ENCODE results near the gene GPN1.
"Not testable (repeated sequence)": the region's sequence is repeated elsewhere in the genome, so short reads cannot be mapped to it uniquely, and the experiment has no call there.

The GPN1 gene

DNA sequence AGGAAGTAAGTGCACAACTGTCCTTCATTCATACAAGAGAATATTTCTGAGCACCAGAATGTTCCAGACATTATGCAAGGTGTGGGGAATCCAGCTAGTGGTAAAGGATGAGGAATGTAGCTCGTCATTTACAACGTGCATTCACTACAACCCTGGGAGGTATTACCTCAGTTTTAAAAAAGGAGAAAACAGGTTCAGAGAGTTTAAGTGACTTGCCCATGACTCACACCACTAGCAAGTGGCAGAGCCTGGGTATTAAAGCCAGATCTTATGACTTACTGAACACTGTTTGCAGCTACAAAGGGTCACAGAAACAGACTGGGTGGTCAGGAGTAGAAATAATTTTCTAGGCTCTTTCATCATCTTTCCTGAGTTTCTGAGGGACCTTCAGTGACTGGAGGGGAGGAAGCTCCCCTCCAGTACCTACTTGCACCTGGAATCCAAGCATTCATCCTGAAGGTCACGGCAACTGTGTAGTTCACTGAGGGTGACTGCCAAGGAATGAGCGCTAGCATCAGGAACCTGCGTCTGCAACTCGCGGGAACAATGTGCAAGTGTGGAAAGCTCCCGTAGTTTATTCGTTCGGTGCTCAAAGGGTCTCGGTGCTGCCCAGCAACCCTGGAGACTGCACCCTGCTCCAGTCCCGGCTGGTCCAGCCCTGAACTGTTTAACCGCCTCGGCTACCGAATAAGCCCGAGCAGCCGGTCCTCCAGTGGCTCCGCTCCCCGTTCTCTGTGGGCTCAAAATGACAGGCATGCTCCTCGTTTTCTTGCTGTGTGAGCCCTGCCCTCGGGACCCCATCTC is 685 bp upstream of the GPN1 start:
- no peak for DNase-seq (ENCODE audit: low read depth)

DNA sequence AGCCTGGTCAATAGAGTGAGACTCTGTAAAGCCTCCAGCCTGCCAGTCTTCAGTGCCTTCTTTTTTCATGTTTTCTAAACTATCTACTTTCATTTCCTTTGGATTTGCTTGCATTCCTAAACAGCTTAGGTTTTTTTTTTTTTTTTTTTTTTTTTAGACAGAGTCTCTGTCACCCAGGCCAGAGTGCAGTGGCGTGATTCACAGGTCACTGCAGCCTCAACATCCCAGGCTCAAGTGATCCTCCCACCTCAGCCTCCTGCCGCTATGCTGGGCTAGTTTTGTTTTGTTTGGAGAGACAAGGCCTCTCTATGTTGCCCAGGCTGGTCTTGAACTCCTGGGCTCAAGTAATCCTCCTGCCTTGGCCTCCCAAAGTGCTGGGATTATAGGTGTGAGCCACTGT is 1.4 kb downstream of the GPN1 start:
- not testable (repeated sequence) for DNase-seq (ENCODE audit: low read depth)

DNA sequence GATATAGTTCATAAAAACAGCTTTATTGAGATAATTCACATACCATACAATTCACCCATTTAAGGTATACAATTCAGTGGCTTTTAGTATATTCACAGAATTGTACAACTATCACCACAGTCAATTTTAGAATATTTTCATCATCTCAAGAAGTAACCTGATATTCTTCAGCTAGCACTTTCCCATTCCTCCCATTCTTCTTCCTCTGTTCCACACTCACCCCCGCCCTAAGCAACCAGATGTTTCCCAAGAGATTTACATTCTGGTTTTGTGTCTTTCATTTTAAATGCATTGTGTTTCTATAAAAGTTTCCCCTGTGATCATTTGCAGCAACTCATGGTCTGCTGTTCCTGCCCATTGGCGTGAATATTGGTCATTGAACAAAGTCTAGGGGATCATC is 5.4 kb downstream of the GPN1 start:
- DNase-seq (ENCODE audit: low read depth): no peak

DNA sequence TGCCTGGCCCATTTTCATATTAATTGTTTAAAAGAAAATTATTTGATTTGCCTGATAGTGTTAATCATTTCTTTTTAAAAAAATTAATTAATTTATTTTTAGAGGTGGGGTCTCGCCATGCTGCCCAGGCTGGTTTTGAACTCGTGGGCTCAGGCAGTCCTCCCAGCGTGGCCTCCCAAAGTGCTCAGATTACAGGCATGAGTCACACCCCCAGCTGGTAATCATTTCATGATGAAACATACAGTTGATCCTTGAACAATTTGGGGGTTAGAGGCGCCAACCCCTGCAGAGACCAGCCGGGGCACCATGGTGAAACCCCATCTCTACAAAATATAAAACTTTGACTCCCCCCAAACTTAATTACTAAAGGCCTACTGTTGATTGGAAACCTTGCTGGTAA is 7.9 kb downstream of the GPN1 start:
- no peak for DNase-seq (ENCODE audit: low read depth)

DNA sequence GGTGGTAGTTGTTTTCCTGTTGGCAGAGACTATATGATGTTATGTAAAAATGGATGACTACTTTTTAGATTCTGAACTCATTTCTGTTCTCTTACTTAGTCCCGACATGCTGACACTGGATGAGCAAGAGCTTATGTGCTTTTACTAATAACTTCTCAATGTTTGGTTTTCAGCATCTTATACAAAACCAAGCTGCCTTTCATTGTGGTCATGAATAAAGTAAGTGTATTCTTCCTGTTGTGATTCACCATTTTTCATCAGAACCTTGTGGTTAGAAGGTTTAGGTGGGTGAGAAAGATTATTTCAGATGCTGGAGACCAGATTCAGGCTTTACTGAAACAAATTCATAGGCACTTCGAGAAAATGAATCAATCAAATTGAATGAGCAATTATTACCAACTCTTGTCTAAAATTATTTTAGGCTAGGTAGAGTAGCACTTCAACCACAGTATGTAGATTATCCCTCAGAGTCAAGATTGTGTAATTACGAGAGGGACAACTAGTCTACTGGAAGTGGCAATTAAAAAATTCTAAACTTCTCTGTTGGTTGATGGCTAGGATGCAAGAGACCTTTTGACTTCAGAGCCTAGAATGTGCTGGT is 9.3 kb downstream of the GPN1 start:
- DNase-seq (ENCODE audit: low read depth): no peak

DNA sequence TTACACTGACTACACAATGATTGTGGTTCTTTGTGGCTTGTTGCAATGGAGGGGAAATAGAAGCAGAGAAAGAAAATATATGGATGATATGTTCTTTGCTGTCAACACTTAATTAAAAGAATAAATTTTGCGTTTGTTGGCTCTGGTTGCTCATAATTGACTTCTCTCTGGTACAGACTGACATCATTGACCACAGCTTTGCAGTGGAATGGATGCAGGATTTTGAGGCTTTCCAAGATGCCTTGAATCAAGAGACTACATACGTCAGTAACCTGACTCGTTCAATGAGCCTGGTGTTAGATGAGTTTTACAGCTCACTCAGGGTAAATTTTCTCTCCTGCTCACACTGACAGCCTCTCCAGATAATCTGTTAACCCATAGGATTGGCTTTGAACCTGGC is 9.9 kb downstream of the GPN1 start:
- no peak for DNase-seq (ENCODE audit: low read depth)

DNA sequence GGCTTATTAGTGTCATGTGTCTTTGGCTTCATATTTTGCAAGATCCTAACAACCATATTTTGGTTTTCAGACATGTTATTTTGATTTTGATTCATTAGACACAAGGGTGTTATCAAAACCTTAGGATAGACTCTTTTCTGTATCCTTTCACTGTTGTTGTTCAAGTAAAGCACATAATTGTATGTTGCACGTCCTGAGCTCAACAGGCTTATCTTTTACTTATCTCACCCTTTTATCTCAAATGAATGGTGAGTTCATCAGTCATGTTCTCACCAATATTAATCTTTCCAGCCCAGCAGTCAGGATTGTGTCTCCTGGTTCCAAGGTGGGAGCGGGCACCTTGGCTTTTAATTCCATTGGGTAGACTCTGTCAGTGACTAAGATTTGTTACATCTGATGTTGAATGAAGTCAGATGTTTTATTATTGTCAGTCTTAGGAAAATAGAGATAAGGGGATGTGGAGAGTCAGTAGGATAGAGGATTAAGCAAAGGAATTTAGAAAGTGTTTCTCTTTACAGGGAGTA is 11.9 kb downstream of the GPN1 start:
- DNase-seq (ENCODE audit: low read depth): no peak

DNA sequence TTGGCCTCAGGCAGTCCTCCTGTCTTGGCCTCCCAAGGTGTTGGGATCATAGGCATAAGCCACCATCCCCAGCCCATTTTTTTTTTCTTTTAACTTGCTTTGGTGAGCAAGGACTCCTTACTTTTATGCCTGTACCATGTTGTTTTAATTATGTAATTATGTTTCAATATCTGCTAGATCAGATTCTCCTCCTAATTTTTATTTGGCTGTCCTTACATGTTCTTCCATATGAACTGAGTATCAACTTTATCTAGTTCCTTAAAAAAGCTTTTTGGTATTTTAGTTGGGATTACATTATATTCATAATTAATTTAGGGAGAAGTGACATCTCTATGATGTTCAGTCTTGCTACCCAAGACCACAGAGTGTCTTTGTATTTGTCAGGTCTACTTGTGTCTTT is 16.3 kb downstream of the GPN1 start:
- no peak for DNase-seq (ENCODE audit: low read depth)

DNA sequence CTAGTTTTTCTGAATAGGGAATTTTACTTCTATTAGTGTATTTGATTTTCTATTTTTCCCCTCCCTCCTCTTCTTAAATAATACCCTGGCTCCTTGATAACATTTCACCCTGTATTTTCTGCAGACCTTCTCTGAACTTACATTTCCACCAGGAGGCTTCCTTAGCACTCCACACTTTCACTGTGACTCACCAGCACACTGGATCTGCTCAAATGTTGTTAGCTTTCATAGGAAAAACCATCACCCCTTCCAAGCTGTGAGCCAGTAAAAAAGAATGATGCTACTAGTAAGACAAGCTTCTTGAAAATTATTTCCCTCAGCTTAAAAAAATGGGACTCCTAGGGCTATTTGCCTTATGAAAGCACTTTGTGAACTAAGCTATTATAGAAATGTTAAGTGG is 18.4 kb downstream of the GPN1 start:
- no peak for DNase-seq (ENCODE audit: low read depth)

DNA sequence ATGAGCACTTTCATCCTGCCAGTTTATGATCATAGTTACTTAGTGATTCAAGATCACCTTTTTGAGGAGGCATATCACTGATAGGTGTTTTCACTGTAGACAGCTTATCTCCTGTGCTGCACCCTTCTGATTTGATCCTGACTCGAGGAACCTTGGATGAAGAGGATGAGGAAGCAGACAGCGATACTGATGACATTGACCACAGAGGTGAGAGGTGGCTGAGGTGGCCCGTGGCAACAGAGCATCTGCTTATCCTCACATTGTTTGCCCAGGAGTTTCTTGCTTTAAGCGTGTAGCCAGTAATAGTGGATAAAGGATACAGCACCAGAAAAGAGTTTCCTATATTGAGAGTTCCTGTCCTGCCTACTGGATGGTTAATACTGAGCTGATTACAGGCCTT is 18.9 kb downstream of the GPN1 start:
- DNase-seq (ENCODE audit: low read depth): no peak

DNA sequence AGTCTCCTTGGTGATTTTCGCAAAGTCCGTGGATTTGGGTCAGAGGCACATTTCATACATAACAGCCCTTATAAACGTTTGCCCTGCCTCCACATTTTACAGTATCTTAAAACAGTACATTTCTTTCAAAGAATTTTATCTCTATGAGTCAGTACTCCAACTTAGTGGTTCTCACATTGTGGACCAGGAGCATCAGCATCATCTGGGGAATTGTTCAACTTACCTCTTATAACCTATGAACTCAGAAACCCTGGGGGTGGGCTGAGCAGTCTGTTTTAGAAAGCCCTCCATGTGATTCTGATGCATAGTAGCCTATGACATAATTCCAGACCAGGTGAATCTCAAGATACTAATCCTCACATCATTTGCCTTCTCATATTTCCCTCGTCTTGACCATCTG is 22.2 kb downstream of the GPN1 start:
- DNase-seq (ENCODE audit: low read depth): no peak

DNA sequence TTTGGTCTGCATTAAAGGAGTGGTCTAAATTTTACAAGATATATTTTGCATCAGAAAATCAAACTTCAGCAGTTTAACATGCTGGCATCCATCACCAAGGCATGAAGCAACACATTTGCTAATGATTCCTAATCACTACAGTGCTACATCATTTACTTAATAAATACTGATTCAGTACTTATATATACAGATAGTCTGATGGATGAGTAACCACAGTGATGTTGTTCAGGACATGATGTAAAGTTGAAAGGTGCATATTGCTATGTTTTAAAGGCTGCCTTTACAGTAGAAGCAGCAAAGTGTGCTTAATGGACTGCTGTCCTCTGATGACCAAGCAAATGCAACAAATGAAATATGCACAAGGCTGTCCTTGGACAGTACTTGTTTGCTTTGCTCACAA is 23.5 kb downstream of the GPN1 start:
- DNase-seq (ENCODE audit: low read depth): no peak

DNA sequence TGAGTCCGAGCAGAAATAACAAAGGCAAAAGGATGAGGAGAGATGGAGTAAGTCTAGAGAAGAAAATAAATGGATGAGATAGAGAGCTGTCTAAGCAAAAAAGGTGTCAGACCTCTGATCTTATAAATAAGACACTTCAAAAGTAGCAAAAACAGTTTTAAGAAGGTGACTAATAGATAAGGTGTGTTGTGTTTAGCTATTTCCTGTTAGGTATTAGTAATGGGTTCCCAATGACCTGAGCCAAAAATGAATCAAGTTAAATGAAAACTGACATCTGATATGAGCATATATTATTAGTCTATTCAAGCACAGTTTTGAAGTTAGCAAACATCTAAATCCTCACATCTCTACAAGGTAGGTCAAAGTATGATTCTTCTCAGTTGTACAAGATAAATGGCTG is 23.9 kb downstream of the GPN1 start:
- DNase-seq (ENCODE audit: low read depth): no peak

DNA sequence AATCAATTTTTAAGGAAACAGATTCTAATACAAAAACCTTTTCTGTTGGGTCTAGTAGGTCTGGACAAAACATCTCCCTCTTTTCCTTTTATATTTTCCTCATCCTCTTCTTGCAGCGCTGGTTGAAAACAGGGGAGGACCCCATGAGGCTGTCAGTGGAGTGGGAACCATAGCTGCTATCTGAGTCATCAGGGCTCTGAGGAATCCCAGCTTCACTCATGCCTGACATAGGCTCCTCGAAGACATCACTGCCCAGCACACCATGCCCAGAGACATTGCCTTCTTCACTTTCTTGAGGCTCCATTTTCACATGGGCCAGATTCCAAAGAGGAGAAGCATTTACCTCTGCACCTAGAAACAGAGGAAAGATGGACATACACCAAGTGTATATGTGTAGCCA is 24.5 kb downstream of the GPN1 start:
- DNase-seq (ENCODE audit: low read depth): no peak

DNA sequence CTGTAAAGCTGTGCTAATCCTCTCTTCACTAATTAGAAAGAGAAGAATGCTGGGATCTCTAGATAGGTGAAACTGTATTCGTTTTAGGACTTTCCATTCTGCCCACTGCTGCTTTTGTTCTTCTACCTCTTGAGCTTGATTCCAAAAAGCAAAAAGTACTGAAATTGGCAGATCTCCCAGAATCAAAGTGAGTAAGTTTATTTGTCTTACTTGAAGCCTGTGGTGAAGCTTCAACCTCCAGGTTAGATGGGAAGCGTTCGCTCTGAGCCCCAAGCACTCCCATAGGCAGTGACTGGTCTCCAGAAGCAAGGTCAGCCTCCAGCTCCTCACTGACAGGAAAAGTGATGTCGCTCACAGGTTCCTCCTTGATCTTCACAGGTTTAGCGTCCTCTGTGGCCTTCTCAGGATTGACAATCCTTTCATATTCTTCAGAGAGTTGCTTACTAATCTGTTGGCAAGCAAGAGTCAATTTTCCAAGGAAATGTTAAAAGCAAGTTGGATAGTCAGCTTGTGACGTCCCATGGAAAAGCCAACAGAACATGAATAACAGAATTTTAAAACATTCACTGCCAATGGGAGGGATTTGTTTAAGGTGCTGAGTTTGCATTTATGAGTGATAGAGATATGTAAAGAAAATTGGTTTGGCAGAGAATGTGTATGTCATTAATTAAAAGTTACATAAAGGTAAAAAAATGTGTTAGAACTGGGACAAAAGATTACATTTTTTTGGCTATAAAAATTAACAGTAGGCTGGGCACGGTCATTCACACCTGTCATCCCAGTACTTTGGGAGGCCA is 26.5 kb downstream of the GPN1 start:
- no peak for DNase-seq (ENCODE audit: low read depth)

DNA sequence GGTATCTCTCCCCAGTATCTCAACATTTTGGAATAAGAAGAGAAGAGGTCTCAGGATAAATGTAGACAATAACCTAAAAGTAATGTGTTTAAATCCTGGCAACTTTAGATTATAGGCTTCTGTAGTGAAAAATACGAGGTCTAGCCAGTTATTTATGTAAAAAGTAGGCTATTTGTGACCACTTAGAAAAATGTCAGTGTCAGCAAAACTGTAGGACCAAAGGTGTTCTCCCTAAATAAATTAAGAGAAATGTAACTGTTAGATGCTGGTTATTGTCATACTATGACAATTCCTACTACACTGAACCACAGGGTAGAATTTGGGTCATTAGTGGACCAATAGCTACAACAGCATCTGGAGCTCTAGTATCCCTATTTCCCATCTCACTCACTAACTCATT is 32.5 kb downstream of the GPN1 start:
- no peak for DNase-seq (ENCODE audit: low read depth)

DNA sequence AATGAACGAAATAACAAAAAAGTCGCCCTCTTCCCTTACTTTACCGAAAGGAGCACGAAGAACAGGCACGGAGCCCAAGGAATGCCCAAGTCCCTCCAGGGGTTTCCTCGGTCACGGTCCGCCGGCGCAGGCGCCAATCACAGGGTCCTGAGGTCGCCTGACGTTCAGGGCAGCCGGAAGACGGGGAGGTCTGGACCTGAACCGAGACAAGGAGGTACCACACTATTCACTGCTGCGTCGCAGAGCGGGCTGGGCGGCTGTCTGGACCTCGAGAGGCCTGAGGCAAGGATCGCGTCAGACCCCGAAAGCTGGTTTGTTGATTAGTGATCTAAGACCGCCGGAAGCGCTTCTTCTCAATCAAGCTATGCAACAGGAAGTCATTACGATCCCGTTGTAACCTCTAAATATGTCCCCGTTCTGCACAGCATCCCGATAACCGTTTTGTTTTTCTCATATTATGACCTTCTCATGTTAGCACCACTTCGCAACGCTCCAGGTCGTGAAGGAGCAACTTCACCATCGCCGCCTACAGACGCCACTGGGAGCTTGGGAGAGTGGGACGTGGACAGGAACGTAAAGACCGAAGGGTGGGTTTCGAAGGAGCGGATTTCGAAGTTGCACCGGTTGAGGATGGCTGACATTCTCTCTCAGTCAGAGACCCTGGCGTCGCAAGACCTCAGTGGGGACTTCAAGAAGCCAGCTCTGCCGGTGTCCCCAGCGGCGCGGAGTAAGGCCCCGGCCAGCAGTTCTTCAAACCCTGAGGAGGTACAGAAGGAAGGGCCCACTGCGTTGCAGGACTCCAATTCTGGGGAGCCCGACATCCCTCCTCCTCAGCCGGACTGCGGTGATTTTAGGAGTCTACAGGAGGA is 34.7 kb downstream of the GPN1 start, which contains the start of the genes SLC4A1AP and SUPT7L:
SLC4A1AP (plus strand) TSS at position 605 of the 869 bp plus-strand sequence; CDS start at position 631, 26 bp downstream.
SUPT7L (minus strand) TSS at position 330 of the 869 bp plus-strand sequence. CDS start 1,422 bp downstream, outside the sequence.
- DNase-seq (ENCODE audit: low read depth): peak; percentile 70

DNA sequence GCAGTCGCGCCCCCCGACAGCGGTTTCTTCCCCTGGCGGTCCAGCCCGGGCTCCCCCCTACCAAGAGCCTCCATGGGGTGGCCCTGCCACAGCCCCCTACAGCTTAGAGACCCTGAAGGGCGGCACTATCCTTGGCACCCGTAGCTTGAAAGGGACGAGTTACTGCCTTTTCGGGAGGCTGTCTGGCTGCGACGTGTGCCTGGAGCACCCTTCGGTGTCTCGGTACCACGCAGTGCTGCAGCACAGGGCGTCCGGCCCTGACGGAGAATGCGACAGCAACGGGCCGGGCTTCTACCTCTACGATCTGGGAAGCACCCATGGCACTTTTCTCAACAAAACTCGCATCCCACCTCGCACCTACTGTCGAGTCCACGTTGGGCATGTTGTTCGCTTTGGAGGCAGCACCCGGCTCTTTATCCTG is 35.3 kb downstream of the GPN1 start:
- DNase-seq (ENCODE audit: low read depth): peak; percentile 3

DNA sequence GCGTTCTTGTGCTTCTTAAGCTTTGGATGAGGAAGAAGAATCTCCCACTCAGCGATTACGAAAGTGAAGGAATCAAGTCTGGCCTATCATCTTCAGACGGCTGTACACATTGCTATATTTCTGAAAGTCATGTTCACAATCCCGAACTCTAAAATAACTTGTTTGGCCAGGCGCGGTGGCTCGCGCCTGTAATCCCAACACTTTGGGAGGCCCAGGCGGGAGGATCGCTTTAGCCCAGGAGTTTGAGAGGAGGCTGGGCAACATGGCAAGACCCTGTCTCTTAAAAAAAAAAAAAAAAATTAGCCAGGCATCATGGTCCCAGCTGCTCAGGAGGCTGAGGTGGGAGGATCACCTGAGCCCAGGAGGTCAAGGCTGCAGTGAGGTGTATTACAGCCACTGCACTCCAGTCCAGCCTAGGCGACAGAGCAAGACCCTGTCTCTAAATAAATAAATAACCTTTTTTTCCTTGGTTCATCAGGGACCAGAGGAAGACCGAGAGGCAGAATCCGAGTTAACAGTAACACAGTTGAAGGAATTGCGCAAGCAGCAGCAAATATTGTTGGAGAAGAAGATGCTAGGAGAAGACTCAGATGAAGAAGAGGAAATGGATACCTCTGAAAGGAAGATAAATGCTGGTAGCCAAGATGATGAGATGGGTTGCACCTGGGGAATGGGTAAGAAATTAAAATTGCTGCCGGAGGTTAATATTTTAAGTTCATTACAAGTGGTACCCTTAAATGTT is 35.9 kb downstream of the GPN1 start:
- no peak for DNase-seq (ENCODE audit: low read depth)

DNA sequence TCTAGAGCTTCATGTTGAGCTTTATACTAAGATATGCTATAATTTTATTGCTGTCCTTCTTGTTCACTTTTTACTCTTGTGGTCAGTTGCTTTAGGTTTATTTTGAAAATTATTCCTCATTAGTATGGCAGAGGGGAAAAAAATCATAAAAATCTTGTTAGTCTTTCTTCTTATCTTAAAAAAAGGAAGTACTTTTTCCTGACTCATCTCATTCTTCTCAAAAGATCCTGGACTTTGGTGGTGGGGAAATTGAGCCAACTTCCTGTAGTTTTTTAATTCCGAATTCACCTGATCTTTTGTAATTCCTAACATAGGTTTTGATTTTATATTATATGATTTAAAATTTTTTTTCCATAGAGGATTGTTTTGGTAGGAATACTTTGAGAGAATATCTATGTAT is 38.6 kb downstream of the GPN1 start:
- no peak for DNase-seq (ENCODE audit: low read depth)

DNA sequence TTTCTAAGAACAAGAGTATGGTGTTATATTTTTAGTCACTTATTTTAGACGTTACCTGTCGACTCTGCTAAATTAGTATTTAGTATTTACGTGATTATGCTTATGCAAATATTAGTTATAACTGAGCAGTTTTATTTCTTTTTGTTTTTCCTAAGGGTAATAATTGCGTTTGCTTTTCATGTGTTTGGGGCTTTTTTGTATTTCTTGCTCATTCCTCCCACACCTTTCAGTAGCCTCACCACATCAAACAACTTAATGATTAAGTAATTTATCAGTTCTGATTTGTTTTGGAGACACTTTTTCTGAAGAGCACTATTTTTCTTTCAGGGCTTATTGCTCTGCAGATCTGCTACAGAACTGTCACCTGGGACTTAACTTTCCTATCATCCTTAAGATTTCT is 42.4 kb downstream of the GPN1 start:
- no peak for DNase-seq (ENCODE audit: low read depth)
